HG03095 (cell line): ENCODE data around the gene RAD51B.
"Not testable (repeated sequence)": the region's sequence is repeated elsewhere in the genome, so short reads cannot be mapped to it uniquely, and the experiment has no call there.

ENCODE experiments used
- ATAC-seq: cut with Tn5 transposase; IDR thresholded peaks from one replicate; pipeline ENCODE4 v1.9.1; 2021; ENCODE audit warnings: moderate library complexity; ENCODE audit not compliant: unreplicated experiment

The RAD51B gene

GRCh38 chr14:68167383-68168087 is 348.0 kb downstream of the RAD51B start:
- no peak for ATAC-seq

GRCh38 chr14:68168460-68169109 is 349.0 kb downstream of the RAD51B start:
- ATAC-seq: no peak

- no peak for ATAC-seq
These were observed 352.6 kb downstream of the RAD51B start for GRCh38 chr14:68172216-68172615.

- no peak for ATAC-seq
These were observed 353.0 kb downstream of the RAD51B start for GRCh38 chr14:68172627-68173026.

- no peak for ATAC-seq
These were observed 353.8 kb downstream of the RAD51B start for GRCh38 chr14:68173227-68173972.

- no peak for ATAC-seq
These were observed 354.9 kb downstream of the RAD51B start for GRCh38 chr14:68174446-68174845.

- ATAC-seq: no peak
These were observed 357.1 kb downstream of the RAD51B start for GRCh38 chr14:68176687-68177086.

GRCh38 chr14:68177728-68178127 is 358.1 kb downstream of the RAD51B start:
- no peak for ATAC-seq

GRCh38 chr14:68178282-68178681 is 358.7 kb downstream of the RAD51B start:
- ATAC-seq: no peak

- no peak for ATAC-seq
These were observed 362.1 kb downstream of the RAD51B start for GRCh38 chr14:68181519-68182326.

- ATAC-seq: no peak
These were observed 362.9 kb downstream of the RAD51B start for GRCh38 chr14:68182492-68182891.

GRCh38 chr14:68186500-68187276 is 367.1 kb downstream of the RAD51B start:
- ATAC-seq: not testable (repeated sequence)

GRCh38 chr14:68188174-68188573 is 368.6 kb downstream of the RAD51B start:
- no peak for ATAC-seq

- ATAC-seq: no peak
These were observed 370.5 kb downstream of the RAD51B start for GRCh38 chr14:68190032-68190431.

GRCh38 chr14:68191567-68192321 is 372.2 kb downstream of the RAD51B start:
- no peak for ATAC-seq

GRCh38 chr14:68192935-68193334 is 373.4 kb downstream of the RAD51B start:
- ATAC-seq: no peak

- ATAC-seq: no peak
These were observed 374.5 kb downstream of the RAD51B start for GRCh38 chr14:68193970-68194681.

- ATAC-seq: no peak
These were observed 375.5 kb downstream of the RAD51B start for GRCh38 chr14:68195126-68195525.
